ENCODE results near the gene FAM234A. TPM values are rescaled to one million over a fixed set of nuclear protein-coding genes. Genes with fewer than 3 reads are reported as not detected.

Gene FAM234A
- total RNA-seq, 6 experiments from 2014 or later: 83.6 to 113 (median 87.7) TPM

DNA sequence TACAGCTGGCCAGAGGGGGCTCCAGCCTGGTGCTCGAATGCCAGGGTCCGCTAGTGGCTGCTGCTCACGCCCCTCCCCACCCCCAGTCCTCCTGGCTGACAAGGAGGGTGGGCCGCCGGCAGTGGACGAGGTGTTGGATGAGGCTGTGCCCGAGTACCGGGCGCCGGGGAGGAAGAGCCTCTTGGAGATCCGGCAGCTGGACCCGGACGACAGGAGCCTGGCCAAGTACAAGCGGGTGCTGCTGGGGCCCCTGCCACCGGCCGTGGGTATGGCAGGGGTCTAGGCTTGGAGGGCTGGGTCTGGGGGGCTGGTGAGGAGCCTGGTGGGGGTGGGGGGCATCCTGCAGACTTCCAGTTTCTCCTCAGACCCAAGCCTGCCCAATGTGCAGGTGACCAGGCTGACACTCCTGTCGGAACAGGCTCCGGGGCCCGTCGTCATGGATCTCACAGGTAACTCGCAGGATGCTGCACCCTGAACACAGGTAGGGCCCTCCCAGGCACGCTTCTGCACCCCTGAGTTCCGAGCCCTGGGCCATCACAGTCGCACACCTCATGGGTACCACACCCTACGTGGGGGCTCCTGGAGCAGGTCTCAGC lies 47.1 kb downstream of the FAM234A start:
- TF ChIP-seq, protein P1, sequence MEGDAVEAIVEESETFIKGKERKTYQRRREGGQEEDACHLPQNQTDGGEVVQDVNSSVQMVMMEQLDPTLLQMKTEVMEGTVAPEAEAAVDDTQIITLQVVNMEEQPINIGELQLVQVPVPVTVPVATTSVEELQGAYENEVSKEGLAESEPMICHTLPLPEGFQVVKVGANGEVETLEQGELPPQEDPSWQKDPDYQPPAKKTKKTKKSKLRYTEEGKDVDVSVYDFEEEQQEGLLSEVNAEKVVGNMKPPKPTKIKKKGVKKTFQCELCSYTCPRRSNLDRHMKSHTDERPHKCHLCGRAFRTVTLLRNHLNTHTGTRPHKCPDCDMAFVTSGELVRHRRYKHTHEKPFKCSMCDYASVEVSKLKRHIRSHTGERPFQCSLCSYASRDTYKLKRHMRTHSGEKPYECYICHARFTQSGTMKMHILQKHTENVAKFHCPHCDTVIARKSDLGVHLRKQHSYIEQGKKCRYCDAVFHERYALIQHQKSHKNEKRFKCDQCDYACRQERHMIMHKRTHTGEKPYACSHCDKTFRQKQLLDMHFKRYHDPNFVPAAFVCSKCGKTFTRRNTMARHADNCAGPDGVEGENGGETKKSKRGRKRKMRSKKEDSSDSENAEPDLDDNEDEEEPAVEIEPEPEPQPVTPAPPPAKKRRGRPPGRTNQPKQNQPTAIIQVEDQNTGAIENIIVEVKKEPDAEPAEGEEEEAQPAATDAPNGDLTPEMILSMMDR (IDR thresholded peaks at IDR 0.05): no peak
- no peak for DNase-seq
- Mint-ChIP-seq H3K27me3 (ENCODE audit: insufficient read depth) (peaks cover 5% of the 10 kb centered on the region; the same call in 1 of the 2 replicates), H3K4me3 (no peak overlapping the region), H3K27ac (no peak overlapping the region), H3K4me1 (ENCODE audit: low read depth) (no peaks in the 10 kb centered on the region), H3K9me3 (no peaks in the 10 kb centered on the region), H3K36me3 (ENCODE audit: low read depth) (peaks cover 5% of the 10 kb centered on the region; the same call in 1 of the 2 replicates)

DNA sequence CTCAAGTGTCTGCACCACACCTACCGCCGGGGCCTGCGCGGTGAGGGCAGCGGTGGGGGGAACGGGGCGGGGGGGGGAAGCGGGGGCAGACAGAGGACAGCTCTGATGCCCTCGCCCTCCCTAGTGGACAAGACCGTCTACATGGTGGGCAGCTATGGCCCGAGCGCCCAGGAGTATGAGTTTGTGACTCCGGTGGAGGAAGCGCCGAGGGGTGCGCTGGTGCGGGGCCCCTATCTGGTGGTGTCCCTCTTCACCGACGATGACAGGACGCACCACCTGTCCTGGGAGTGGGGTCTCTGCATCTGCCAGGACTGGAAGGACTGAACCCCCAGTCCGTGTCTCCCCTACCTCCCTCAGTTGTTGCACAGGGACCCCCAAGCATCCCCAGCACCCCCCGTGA lies 47.9 kb downstream of the FAM234A start:
- peaks cover 5% of the 10 kb centered on the region; the same call in 1 of the 2 replicates for H3K36me3 Mint-ChIP-seq (ENCODE audit: low read depth)

DNA sequence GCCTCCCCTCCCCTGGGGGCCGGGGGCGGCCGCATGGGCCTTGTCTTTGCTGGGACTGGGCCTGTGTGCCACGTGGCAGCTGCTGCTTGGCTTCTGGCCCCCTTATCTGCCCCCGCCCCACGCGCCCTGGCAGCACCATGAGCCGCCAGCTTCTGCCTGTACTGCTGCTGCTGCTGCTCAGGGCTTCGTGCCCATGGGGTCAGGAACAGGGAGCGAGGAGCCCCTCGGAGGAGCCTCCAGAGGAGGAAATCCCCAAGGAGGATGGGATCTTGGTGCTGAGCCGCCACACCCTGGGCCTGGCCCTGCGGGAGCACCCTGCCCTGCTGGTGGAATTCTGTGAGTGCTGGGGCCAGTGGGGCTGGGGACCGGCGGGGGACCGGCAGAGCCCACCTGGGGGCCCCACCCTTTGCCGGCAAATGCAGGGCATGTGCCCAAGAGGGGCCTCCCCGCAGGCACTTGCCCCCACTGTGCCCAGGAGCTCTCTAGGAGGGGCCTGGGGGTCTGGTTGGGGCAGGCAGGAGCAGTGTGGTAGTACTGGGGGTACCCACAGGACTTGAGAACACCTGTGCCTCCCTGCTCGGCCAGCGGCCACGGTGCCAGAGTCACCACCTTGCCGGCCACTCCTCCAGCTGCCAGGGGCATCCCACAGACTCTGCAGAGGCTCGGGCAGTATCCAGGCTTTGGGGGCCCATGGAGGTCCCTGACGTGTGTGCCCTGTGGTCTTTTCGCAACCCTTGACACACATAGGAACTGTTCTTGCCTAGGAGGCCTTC lies 48.6 kb downstream of the FAM234A start, which contains the start of gene PDIA2:
Gene PDIA2, plus strand, starts transcription at position 132 of the 773 bp plus-strand sequence. Its CDS starts 6 bp downstream, at position 138.
- Mint-ChIP-seq H3K4me1 (ENCODE audit: low read depth) (no peaks in the 10 kb centered on the region), H3K27me3 (ENCODE audit: insufficient read depth) (peaks cover 2% of the 10 kb centered on the region), H3K4me3 (no peak within 1 kb of the TSS), H3K9me3 (no peaks in the 10 kb centered on the region), H3K27ac (no peak within 1 kb of the TSS), H3K36me3 (ENCODE audit: low read depth) (peaks cover 10% of the 10 kb centered on the region)
- DNase-seq: no peak
- TF ChIP-seq, protein P1 (IDR thresholded peaks at IDR 0.05): no peak

More for the DNA sequence above, 47.9 kb downstream of the FAM234A start:
- no peak for DNase-seq
- TF ChIP-seq, protein P1 (IDR thresholded peaks at IDR 0.05): no peak
- H3K4me1 Mint-ChIP-seq (ENCODE audit: low read depth): no peaks in the 10 kb centered on the region
- H3K9me3 Mint-ChIP-seq: no peaks in the 10 kb centered on the region
- no peak overlapping the region for H3K27ac Mint-ChIP-seq
- H3K27me3 Mint-ChIP-seq (ENCODE audit: insufficient read depth): peaks cover 5% of the 10 kb centered on the region
- H3K4me3 Mint-ChIP-seq: no peak overlapping the region

DNA sequence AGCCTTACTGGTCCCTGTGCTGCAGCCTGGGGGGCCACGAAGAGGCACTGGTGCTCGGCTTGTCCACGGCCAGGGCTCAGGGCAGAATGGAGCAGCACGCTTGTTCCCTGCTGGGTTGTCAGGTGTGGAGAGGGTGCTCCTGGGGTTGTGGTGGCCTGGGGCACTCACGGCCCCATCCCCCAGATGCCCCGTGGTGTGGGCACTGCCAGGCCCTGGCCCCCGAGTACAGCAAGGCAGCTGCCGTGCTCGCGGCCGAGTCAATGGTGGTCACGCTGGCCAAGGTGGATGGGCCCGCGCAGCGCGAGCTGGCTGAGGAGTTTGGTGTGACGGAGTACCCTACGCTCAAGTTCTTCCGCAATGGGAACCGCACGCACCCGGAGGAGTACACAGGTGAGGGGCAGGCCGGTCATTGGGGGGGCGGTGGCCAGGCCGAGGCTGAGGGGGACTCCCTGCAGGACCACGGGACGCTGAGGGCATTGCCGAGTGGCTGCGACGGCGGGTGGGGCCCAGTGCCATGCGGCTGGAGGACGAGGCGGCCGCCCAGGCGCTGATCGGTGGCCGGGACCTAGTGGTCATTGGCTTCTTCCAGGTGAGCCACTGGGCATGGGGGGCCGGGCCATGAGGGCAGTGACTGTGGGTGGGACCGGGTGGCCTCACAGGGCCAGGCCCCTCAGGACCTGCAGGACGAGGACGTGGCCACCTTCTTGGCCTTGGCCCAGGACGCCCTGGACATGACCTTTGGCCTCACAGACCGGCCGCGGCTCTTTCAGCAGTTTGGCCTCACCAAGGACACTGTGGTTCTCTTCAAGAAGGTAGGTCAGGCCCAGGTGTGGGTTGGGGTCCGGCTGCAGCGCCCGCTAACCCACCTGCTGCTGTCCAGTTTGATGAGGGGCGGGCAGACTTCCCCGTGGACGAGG lies 49.8 kb downstream of the FAM234A start:
- H3K36me3 Mint-ChIP-seq (ENCODE audit: low read depth): peaks cover 10% of the 10 kb centered on the region
- H3K9me3 Mint-ChIP-seq: no peaks in the 10 kb centered on the region
- DNase-seq: no peak
- TF ChIP-seq, protein P1 (IDR thresholded peaks at IDR 0.05): no peak
- no peak overlapping the region for H3K27ac Mint-ChIP-seq
- H3K4me1 Mint-ChIP-seq (ENCODE audit: low read depth): no peaks in the 10 kb centered on the region
- peaks cover 2% of the 10 kb centered on the region for H3K27me3 Mint-ChIP-seq (ENCODE audit: insufficient read depth)
- H3K4me3 Mint-ChIP-seq: no peak overlapping the region
